Astrocyte of the cerebellum (primary cell): ENCODE measurements around the gene NFASC.

Experiments used
- DNase-seq: peaks from one replicate; pipeline ENCODE4 v3.0.0-alpha.2; 2011; ENCODE audit warnings: low read depth
- H3K4me3 ChIP-seq: 2 replicates; pipeline ENCODE4 v1.5.1; 2011; ENCODE audit warnings: mild to moderate bottlenecking, low read depth, low read length, moderate library complexity
- in situ Hi-C: cut with HindIII; loops from 2 replicates; pipeline ENCODE4 v1.10.0; 2017; ENCODE audit warnings: low sequenced_read_pairs
- TF ChIP-seq, protein P1 (sequence below): IDR thresholded peaks from 2 replicates; pipeline ENCODE4 v1.5.1; 2012; ENCODE audit warnings: low read length, low read depth, moderate library complexity, mild to moderate bottlenecking; ENCODE audit errors: missing control alignments

Gene NFASC

GRCh38 chr1:205042911-205043806 is 172.5 kb downstream of the NFASC start, which contains the start of gene CNTN2:
CNTN2 (plus strand) TSS chr1:205043212; CDS start chr1:205053186, 9,974 bp downstream.
- no peak for DNase-seq
- TF ChIP-seq, protein P1, sequence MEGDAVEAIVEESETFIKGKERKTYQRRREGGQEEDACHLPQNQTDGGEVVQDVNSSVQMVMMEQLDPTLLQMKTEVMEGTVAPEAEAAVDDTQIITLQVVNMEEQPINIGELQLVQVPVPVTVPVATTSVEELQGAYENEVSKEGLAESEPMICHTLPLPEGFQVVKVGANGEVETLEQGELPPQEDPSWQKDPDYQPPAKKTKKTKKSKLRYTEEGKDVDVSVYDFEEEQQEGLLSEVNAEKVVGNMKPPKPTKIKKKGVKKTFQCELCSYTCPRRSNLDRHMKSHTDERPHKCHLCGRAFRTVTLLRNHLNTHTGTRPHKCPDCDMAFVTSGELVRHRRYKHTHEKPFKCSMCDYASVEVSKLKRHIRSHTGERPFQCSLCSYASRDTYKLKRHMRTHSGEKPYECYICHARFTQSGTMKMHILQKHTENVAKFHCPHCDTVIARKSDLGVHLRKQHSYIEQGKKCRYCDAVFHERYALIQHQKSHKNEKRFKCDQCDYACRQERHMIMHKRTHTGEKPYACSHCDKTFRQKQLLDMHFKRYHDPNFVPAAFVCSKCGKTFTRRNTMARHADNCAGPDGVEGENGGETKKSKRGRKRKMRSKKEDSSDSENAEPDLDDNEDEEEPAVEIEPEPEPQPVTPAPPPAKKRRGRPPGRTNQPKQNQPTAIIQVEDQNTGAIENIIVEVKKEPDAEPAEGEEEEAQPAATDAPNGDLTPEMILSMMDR = no peak
- no peak within 1 kb of the TSS for H3K4me3 ChIP-seq
- in situ Hi-C loops = no loop called here

DNA sequence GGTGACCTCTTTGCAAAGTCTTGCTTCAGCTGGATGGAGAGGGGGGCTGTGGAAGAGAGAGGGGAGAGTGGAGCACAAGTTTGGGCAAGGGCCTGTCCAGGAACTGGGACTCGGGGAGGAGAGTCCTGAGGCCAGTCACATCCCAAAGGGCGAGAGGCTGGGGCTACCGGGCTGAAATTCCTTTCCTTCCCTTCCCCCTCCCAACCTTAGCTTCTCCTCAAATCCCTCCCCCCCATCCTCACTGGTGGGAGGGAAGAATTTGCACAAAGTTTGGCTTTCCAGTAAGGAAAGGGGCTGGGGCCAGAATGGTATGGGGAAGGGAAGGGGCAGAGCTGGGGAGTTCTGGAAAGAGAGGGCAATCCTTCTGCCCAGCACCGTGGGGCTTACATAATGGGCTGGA is 173.2 kb downstream of the NFASC start:
- TF ChIP-seq, protein P1 = no peak
- no peak for DNase-seq
- in situ Hi-C loops = no loop called here
- no peak overlapping the region for H3K4me3 ChIP-seq

- TF ChIP-seq, protein P1 = no peak
Observed at GRCh38 chr1:205044741-205045140, 174.1 kb downstream of the NFASC start.

GRCh38 chr1:205045146-205045545 is 174.5 kb downstream of the NFASC start:
- TF ChIP-seq, protein P1 = no peak
- in situ Hi-C loops = no loop called here
- DNase-seq = no peak
- H3K4me3 ChIP-seq = no peak overlapping the region

More at GRCh38 chr1:205044741-205045140, 174.1 kb downstream of the NFASC start:
- in situ Hi-C loops = no loop called here
- no peak for DNase-seq
- H3K4me3 ChIP-seq = no peak overlapping the region

DNA sequence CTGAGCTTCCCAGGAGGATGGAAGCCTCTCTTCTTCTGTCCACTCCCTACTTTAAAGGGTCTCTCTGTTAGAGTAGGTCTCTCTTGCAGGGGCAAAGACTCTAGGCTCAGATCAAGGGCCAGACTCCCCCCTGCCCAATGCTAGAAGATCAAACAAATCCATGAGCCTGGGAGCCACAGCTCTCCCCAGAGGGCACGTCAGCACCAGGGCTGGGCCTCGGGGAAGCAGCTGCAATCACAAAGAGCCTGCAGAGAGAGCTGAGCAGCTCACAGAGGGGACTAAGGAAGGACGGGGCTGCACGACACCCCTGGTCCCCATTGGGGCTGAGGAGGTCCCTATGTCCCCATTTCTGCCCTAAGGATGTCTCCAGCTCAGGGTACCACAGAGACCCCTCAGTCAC is 176.2 kb downstream of the NFASC start:
- in situ Hi-C loops = no loop called here
- DNase-seq = no peak
- TF ChIP-seq, protein P1 = no peak
- no peak overlapping the region for H3K4me3 ChIP-seq

DNA sequence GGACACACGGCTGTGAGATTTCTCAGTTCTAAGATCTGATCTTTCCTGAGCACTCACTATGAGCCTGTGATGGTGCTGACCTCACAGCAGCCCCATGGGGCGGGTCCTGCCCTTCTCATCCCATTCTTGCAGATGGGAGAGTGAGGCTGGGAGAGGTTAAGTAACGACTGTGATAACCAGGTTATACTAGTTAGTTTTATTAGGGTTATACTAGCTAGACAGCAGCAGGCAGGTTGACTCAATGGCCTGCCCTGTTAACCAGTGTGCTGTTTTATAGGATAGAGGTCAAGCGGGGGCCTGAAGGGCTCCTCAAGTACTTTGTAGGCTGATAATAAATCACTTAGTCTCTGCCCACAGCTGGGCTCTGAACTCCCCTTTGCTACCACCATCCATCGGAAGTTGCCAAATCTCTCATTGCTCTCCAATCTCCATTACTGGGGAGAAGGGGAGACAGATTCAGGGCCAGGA is 177.1 kb downstream of the NFASC start:
- no peak for DNase-seq
- TF ChIP-seq, protein P1 = no peak
- in situ Hi-C loops = no loop called here
- no peak overlapping the region for H3K4me3 ChIP-seq
